GM10847 (cell line): ENCODE measurements around the gene TSEN34.

Experiments
- POLR2A ChIP-seq: IDR thresholded peaks from 2 replicates; pipeline ENCODE4 v1.6.1; 2011; ENCODE audit not compliant: insufficient read length; ENCODE audit errors: extremely low read depth

Gene TSEN34

DNA sequence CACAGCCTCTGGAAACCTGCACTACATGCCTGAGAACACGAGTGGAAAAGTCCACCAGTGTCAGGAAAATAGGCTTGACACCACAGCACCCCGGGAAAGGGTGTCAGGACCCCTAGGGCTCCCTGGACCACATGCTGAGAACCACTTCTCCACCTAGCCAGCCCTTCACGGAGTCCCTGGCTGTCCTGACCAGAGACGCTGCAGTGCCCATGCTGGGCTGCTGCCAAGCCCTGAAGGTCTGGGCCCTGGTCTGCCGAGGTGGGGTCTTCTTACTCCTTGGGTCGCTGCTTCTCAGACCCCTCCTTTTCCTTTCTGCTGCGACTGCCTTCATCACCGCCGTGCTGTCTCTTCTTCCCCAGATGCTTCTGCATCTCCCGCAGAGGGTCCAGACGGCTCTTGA is 34.6 kb upstream of the TSEN34 start:
- no peak for TF ChIP-seq POLR2A

DNA sequence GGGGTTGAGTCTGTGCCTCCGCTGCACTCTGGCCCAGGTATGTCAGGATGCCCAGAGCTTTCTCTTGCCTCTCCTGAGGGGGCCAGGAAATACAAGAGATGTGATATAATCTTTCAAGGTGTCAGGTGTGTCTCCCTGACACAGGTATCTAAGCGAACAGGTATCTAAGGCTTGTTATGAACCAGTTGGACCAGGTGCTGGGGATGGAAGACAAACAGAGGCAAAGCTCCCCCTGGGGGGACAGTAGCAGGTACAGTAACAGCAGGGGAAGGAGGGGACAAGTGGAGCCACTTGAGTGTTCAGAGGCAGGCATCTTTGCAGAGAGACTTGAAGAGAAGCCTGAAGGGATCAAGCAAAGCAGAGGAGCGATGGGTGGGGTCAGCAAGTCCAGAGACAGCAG is 34.2 kb upstream of the TSEN34 start:
- no peak for TF ChIP-seq POLR2A

DNA sequence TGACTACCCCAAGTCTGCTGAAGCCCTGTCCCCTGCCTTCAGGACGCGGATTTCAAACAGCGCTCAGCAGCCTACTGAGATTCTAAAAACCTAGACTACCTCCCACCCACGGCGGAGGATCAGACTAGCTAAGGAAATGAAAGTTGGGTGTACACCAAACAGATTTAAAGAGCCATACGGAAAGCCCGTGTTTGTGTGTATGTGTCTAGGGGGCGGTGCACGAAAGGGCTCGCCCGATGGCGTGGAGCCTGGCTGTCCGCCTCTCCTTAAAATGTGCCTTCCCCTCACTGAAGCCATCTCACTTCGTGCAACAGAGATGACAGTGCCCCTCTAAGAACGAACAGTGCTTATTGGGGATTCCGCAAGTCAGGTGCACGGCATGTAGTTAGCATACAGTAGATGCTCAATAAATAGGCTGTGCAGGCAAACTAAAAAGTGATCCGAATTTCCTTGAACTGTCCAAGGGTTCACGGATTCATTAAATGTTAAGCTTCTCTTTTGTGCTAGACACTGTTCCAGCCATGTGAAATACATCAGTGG is 32.2 kb upstream of the TSEN34 start:
- no peak for TF ChIP-seq POLR2A

- peak; percentile 82 for TF ChIP-seq POLR2A
Observed at GRCh38 chr19:54159352-54160181, 31.5 kb upstream of the TSEN34 start, which contains the start of gene LENG1. Gene LENG1 (minus strand): TSS chr19:54159721. CDS start chr19:54159695, 26 bp downstream.

DNA sequence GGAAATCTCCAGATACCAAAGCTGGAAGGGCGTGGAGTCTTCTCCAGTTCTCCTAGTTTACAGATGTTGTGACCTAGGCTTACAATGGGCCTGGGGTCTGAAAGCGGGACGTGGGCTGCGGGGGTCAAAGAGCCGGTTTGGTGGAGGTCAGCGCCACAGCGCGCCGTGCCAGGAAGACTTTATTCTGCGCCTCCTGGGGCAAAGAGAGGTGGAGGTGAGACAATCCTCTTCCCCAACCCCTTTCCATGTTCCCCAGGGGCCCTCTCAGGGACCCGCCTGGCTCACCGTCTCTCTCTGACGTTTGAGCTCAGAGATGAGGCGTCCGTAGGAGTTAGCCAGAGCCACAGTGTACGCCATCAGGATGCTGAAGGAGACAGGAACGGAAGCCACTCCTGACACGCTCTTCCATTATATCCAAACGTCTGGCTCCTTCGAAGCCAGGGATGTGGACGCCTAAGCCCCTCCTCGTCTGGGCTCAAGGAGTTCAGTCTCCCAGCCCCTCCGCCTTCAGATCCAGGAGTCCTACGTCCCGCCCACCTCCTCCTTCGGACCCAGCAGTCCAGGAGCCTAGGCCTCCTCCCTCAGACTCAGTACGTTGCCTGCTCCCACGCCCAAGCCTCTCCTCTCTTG is 30.8 kb upstream of the TSEN34 start:
- no peak for TF ChIP-seq POLR2A

DNA sequence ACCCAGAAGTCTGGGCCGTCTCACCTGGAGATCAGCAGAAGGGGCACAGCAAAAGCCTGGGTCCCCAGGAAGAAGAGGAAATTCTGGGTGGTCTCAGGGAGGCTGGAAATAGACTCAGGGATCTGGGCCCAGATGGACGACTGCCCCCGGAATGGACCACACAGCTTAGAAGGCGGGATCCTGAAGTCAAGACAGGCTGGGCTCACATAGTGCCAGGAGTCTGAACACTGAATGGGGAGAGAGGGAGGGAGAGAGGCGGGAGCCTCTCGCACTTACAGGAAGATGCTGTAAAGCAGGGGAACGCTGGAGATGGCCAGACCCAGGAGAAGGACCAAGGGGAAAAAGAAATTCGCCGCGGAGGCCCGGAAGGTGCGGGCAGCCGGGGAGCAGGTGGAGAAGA is 30.3 kb upstream of the TSEN34 start:
- TF ChIP-seq POLR2A: no peak

DNA sequence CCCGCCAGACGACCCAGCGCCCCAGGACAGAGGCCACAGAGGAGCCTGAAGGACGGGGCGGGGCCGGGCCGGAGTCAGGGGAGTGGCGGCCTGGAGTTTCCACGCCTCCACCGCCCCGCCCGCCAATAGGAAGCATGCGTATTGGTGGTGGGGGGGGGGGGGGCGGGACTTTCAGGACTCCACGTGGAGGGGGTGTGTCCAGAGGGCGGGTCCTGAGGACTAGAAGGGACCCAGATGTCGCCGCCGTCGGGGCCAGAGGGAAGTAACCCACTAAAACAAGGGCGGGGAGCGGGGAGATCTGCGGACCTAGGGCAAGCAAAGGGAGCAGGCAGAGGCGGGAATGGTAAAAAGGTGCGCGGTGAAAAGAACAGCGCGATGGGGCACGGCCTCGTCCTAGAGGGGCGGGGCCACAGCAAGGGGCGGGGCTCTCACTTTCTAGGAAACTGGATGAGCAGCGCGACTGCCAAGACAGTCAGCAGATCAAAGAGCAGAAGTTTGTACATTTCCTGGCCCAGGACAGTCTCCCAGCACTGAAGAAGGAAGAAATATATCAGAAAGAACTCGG is 28.8 kb upstream of the TSEN34 start:
- no peak for TF ChIP-seq POLR2A

- TF ChIP-seq POLR2A: no peak
Observed at GRCh38 chr19:54162884-54163283, 28.2 kb upstream of the TSEN34 start.

- no peak for TF ChIP-seq POLR2A
Observed at GRCh38 chr19:54164369-54165068, 26.6 kb upstream of the TSEN34 start.

DNA sequence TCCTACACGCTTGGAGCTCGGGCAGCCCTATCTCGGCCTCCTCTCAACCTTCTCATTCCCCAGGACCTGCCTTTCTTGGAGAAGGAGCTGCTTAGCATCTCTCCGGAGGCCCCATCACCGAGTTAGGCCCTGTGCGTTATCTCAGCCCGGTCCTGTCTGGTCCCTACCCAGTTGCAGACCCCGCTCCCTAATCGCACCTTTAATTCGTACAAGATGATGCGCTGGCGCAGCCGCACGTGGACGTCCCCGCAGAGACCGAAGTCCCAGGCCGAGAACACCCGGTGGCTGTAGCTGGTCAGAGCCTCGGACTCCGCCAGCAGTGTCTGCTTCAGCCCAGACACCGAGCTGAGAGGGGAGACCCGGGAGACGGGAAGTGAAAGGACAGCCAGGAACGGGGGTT is 25.9 kb upstream of the TSEN34 start:
- TF ChIP-seq POLR2A: no peak

DNA sequence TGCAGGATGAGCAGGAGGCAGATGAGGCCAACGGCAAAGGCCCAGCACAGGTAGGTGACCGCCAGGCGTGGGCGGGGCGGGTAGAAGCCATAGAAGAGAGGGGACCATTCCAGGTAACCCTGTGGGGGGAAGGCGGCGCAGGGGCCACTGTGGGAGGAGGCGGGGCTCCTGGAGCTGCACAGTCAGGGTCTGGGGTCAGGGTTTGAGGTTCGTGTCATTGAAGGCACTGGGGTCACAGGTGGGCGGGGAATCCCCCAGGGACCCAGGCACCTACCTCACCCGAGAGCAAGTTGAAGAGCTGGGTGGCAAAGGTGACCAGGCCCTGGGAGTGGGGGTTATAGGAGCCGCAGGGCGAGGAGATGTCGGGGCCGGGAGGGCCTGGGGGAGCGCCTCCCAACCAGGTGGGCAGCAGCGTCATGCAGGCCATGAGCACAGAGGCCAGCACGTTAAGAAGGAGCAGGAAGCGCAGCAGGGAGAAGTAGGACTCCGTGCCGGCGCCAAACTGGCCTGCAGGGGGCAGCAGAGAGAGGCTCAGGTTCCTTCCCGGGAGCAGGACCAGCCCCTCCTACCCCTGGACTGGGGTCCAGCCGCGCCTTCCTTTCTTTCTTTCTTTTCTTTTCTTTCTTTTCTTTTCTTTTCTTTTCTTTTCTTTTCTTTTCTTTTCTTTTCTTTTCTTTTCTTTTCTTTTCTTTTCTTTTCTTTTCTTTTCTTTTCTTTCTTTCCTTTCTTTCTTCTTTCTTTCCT is 22.8 kb upstream of the TSEN34 start:
- TF ChIP-seq POLR2A: no peak

GRCh38 chr19:54169149-54169740 is 21.9 kb upstream of the TSEN34 start:
- no peak for TF ChIP-seq POLR2A

DNA sequence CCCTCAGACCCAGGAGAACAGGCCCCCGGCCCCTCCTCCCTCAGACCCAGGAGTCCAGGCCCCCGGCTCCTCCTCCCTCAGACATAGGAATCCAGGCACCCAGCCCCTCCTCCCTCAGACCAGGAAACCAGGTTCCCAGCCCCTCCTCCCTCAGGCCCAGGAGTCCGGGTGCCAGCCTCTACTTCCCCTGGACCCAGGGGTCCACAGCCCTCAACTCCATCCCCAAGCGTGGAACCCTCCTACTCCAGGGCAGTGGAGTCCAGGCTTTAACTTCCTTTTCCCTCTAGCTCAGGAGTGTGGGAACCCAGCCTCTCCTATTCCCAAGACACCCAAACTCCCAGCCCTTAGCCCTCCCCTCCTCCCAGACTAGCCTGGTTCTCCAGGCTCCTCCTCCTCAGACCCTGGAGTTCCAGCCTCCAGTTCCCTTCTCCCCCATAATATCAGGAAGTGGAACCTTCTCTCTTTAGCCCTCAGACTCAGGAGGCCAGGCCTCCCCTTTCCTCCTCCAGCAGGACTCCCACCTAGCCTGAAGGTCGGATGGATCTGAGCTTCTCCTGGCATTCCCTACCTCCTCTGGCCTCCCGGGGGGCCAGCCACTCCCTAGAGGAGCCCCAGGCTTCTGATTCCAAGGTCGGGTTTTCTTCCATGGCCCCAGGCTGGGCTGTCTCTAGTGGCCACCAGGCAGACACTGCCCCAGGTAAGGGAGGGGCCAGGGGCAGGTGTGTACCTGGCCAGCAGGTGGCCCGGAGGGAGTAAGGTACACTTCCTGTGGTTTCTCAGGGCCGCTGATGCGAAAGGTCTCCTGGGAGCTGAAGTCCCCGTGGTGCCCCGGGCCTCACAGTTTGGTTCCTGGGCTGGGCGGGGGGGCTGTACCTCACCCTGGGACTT is 18.4 kb upstream of the TSEN34 start, which contains the start of gene TMC4:
TSS of gene TMC4 (minus strand) at position 690 of the 888 bp plus-strand sequence. CDS start at position 647, 43 bp downstream.
- TF ChIP-seq POLR2A: no peak

- TF ChIP-seq POLR2A: no peak
Observed at GRCh38 chr19:54173359-54173699, 17.8 kb upstream of the TSEN34 start.
